ENCODE results near the gene MLLT3. TPM values are rescaled to one million over a fixed set of nuclear protein-coding genes. Genes with fewer than 3 reads are reported as not detected.

Gene MLLT3
- total RNA-seq, 2 donors from 2014 or later: 37.2 to 47.1 TPM

DNA sequence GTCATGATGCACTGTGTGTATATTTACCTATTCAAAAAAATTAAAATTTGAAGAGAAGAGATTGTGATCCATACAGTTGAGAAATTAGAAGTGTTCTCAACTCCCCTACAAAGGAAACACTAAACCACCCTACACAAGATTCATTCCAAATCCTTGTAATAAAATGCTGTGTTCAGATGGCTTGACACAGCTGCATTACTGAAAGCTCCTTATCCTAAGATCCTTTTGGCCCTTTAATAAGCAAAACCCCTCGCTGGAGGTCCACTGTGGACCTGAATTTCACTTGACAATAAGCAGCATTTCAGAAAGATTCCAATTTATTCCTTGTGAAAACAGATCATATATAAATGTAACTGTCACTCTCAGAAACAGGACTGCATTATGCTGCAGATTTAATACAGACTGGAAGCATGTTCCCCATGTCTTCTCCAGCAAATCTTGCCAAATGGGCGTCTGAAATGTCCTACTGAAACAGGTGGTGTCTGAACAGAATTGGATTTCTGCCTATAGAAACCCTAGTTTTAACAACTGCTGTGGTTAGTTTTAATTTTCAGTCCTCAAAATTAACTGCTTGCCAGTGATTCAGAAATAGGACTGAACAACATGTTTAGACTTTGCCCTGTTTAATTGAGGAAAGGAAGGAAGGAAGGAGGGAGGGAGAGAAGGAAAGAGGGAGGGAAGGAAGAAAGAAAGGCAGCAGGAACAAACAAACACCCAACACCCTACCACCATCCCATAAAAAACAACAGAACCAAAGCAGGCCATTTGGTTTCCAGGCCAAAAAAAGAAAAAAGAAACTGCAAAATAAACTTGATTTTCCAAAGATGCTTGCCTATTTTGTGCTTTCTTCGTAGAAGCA, 179.6 kb downstream of the MLLT3 start:
- H3K4me1 Mint-ChIP-seq: peaks cover 17% of the 10 kb centered on the region
- no peak overlapping the region for H3K4me3 Mint-ChIP-seq
- no peaks in the 10 kb centered on the region for H3K36me3 Mint-ChIP-seq (ENCODE audit: low read depth)
- H3K27ac Mint-ChIP-seq: no peak overlapping the region
- DNase-seq (no peak), ATAC-seq (no peak)
- H3K27me3 Mint-ChIP-seq: no peaks in the 10 kb centered on the region
- H3K9me3 ChIP-seq (ENCODE audit: control insufficient read depth, low read length, poor library complexity, severe bottlenecking): no peaks in the 10 kb centered on the region

DNA sequence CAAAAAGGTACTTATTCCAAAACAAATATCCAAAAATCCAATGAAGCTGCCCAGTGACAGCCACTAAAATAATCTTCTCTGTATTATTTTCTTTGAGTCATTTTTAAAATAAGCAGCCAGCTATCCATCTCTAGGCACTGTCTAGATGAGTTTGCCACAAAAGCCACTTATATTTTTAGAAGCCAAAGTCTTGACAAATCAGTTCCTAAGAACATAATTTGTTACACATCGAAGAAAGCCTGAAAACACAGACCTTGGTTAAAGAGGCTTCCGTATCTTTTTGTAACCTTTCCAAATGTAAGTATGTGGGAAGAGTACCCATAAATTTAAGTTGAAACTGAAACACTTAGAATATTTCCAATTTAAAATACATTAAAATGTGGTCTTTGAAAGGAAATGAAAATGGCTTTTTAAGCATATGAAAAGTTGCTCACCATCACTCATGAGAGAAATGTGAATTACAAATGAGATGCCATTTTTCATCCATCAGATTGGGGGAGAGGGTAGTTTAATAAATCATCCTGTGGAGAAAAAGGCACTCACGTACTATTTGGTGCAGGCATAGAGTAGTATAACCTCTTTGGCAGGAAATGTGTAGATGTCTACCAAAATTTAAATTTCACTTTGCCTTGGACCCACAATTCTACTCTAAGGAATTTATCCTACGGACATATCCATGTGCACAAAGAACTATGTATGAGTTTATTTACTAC, 180.4 kb downstream of the MLLT3 start:
- no peaks in the 10 kb centered on the region for H3K9me3 ChIP-seq (ENCODE audit: control insufficient read depth, low read length, poor library complexity, severe bottlenecking)
- no peak for ATAC-seq
- Mint-ChIP-seq H3K27ac (no peak overlapping the region), H3K4me3 (no peak overlapping the region), H3K4me1 (peaks cover 17% of the 10 kb centered on the region), H3K27me3 (no peaks in the 10 kb centered on the region), H3K36me3 (ENCODE audit: low read depth) (no peaks in the 10 kb centered on the region)
- DNase-seq: no peak

DNA sequence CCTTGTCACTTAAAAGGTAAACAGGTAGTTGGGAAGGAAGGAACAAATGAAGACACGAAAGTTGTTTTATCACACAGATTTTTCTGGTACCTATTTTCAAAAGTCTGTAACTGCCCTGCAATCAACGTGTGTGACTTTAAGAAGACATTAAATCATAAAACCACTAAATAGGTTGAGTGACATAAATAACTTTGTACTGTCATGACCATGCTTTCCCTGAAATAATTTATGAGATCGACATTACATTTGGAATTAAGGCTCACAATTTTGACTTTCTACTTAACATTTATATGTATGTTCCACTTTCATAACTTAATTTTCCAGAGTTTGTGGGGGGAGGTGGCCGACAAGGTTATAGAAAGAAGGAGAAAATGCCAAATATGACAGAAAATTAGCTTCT, 181.1 kb downstream of the MLLT3 start:
- H3K9me3 ChIP-seq (ENCODE audit: control insufficient read depth, low read length, poor library complexity, severe bottlenecking): no peaks in the 10 kb centered on the region
- H3K27me3 Mint-ChIP-seq: no peaks in the 10 kb centered on the region
- H3K36me3 Mint-ChIP-seq (ENCODE audit: low read depth): no peaks in the 10 kb centered on the region
- H3K27ac Mint-ChIP-seq: no peak overlapping the region
- H3K4me1 Mint-ChIP-seq: peaks cover 17% of the 10 kb centered on the region
- ATAC-seq (no peak), DNase-seq (no peak)
- H3K4me3 Mint-ChIP-seq: no peak overlapping the region

DNA sequence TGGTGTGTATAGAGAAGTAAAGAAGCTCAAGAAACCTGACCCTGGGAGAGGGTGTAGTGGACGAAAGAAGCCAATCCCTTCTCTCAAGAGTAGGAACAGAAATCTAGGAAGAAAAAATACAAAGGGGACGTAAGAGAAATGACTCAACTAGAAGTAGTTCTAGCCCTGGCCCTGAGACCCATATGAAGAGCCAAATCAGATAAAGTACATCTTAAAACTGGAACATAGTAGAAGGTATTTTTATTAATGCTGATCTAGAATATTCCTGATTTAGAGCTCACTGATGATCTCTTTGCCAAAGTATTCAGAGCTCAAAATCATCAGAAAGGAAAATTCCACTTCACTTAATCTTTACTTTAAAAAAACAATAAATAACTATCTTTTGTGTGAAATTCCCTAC, 184.8 kb downstream of the MLLT3 start:
- H3K36me3 Mint-ChIP-seq (ENCODE audit: low read depth): no peaks in the 10 kb centered on the region
- no peaks in the 10 kb centered on the region for H3K27me3 Mint-ChIP-seq

DNA sequence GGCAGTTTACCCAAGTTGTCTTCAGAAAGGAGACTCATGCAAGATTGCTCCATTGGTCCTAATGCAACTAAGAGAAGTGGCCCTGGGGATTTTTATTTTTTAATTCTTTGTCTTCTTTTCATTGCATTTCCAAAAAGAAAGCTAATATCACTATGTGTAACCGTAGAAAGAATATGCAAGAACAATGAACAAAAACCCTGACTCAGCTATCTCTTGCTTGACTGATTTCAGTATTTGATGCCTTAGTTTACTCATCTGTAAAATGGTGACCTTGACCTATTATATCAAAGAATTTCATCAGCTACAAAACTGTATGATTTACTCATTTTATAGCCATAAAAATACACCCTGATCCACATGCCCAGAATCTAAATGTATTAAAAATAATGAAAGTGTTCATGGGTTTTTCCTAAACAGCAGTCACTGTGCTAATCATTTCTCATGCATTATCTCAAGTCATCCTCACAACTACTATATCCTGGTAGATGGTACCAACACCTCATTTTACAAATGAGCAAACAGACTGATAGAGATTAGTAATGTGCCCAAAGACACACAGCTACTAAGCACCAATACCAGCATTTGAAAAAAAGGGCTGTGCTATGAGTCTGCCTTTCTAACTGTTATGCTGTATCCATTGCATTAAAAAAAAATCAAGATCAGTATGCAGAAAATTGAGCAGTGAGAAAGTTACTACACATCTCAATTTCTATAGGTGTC, 185.7 kb downstream of the MLLT3 start:
- Mint-ChIP-seq H3K36me3 (ENCODE audit: low read depth) (no peaks in the 10 kb centered on the region), H3K4me3 (no peak overlapping the region), H3K27ac (no peak overlapping the region), H3K27me3 (no peaks in the 10 kb centered on the region), H3K4me1 (peaks cover 14% of the 10 kb centered on the region)
- no peaks in the 10 kb centered on the region for H3K9me3 ChIP-seq (ENCODE audit: control insufficient read depth, low read length, poor library complexity, severe bottlenecking)
- ATAC-seq: no peak
- no peak for DNase-seq

More for the DNA sequence above, 184.8 kb downstream of the MLLT3 start:
- H3K9me3 ChIP-seq (ENCODE audit: control insufficient read depth, low read length, poor library complexity, severe bottlenecking): no peaks in the 10 kb centered on the region
- DNase-seq (no peak), ATAC-seq (no peak)
- Mint-ChIP-seq H3K4me3 (no peak overlapping the region), H3K27ac (no peak overlapping the region), H3K4me1 (peaks cover 14% of the 10 kb centered on the region)

DNA sequence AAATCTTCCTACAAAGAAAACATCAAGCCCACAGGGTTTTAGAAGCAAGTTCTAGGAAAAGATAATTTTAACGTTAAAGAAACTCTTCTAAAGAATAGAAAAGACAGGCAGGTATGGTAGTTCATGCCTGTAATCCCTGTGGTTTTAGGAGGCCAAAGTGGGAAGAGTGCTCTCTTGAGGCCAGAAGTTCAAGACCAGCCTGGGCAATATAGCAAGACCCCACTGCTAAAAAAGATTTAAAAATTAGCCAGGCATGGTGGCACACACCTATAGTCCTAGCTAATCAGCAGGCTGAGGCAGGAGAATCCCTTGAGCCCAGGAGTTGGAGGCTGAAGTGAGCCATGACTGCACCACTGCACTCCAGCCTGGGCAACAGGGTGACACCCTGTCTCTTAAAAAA, 193.3 kb downstream of the MLLT3 start:
- DNase-seq (no peak), ATAC-seq (no peak)
- Mint-ChIP-seq H3K4me1 (peaks cover 8% of the 10 kb centered on the region), H3K27ac (no peak overlapping the region), H3K36me3 (ENCODE audit: low read depth) (no peaks in the 10 kb centered on the region), H3K4me3 (no peak overlapping the region), H3K27me3 (no peaks in the 10 kb centered on the region)
- H3K9me3 ChIP-seq (ENCODE audit: control insufficient read depth, low read length, poor library complexity, severe bottlenecking): no peaks in the 10 kb centered on the region

DNA sequence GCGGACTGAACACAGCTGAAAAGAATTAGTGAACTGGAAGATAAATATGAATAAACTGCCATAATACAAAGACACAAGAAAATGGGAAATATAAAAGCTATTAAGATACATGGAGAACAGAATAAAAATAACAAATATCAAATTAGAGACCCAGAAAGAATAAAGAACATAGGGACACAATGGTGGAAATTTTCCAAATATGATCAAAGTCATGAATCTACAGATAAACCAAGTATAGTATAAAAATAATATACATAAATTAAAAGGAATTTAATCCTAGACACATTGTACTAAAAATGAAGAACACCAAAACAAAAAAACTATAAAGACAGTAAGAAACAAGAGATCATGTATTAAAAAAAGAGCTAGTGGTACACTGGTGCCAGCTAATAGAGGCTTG, 194.9 kb downstream of the MLLT3 start:
- no peak overlapping the region for H3K4me3 Mint-ChIP-seq
- H3K4me1 Mint-ChIP-seq: peaks cover 10% of the 10 kb centered on the region
- H3K36me3 Mint-ChIP-seq (ENCODE audit: low read depth): no peaks in the 10 kb centered on the region
- no peaks in the 10 kb centered on the region for H3K27me3 Mint-ChIP-seq
- no peak for DNase-seq
- no peaks in the 10 kb centered on the region for H3K9me3 ChIP-seq (ENCODE audit: control insufficient read depth, low read length, poor library complexity, severe bottlenecking)
- ATAC-seq: no peak
- H3K27ac Mint-ChIP-seq: no peak overlapping the region

DNA sequence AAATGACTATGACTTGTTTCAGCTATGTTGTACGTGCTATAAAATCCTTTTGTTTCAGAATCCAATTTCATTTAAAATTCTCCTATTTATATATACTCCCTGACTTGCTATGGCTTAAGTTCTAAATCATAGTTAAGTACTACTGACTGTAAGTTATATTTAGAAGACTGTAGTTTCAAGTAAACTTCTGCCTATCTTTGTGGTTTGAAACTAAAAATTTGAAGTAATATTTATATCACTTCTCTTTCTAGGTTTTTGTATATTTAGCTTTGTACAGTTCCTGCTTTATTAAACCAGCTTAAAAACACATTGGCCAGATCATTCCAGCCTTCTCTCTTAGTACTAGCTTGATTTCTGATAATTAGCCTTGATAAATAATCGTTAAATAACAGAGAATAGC, 196.3 kb downstream of the MLLT3 start:
- no peak for ATAC-seq
- no peaks in the 10 kb centered on the region for H3K9me3 ChIP-seq (ENCODE audit: control insufficient read depth, low read length, poor library complexity, severe bottlenecking)
- Mint-ChIP-seq H3K27ac (no peak overlapping the region), H3K4me1 (peaks cover 13% of the 10 kb centered on the region), H3K36me3 (ENCODE audit: low read depth) (no peaks in the 10 kb centered on the region), H3K27me3 (no peaks in the 10 kb centered on the region), H3K4me3 (no peak overlapping the region)
- DNase-seq: no peak

DNA sequence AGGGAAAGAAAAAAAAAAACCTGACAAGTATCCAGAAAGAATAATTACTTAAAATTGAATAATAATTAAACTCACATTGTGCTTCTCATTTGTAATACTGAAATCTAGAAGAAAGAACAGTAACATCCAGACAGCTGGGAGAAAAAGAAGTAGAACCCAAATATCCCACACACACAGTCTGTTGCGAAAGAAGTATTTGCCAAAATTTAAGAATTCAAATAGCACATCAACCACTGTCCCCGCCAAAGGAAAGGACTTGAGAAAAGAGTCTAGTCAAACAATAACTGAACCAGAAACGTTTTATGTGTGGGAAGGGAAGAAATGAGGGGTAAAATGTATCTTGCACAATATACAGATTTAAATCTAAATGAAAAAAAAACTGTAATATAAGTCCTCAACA, 202.8 kb downstream of the MLLT3 start:
- ATAC-seq (no peak), DNase-seq (no peak)
- Mint-ChIP-seq H3K4me3 (no peak overlapping the region), H3K36me3 (ENCODE audit: low read depth) (no peaks in the 10 kb centered on the region), H3K27me3 (no peaks in the 10 kb centered on the region), H3K27ac (peak overlapping the region; percentile 67), H3K4me1 (peaks cover 25% of the 10 kb centered on the region)
- H3K9me3 ChIP-seq (ENCODE audit: control insufficient read depth, low read length, poor library complexity, severe bottlenecking): peaks cover 3% of the 10 kb centered on the region

DNA sequence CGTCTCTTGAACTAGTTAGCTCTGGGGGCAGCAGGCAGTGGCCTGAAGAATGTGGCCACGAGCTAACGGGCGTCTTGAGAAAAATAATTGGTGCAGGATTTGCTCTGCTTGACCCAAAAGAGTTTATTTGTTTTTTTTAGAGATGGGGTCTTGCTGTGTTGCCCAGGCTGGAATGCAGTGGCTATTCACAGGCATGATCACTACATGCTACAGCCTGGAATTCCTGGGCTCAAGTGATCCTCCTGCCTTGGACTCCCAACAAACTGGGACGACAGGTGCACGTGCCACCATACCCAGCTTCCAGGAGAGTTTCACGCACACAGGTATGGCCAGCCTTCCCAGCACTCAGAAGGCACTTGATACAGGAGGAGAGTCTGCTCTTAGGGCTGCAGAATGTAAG, 203.8 kb downstream of the MLLT3 start:
- H3K9me3 ChIP-seq (ENCODE audit: control insufficient read depth, low read length, poor library complexity, severe bottlenecking): peaks cover 3% of the 10 kb centered on the region
- Mint-ChIP-seq H3K4me3 (no peak overlapping the region), H3K27me3 (no peaks in the 10 kb centered on the region), H3K36me3 (ENCODE audit: low read depth) (no peaks in the 10 kb centered on the region), H3K4me1 (peaks cover 26% of the 10 kb centered on the region), H3K27ac (peak overlapping the region; percentile 67)
- ATAC-seq: no peak
- DNase-seq: no peak

DNA sequence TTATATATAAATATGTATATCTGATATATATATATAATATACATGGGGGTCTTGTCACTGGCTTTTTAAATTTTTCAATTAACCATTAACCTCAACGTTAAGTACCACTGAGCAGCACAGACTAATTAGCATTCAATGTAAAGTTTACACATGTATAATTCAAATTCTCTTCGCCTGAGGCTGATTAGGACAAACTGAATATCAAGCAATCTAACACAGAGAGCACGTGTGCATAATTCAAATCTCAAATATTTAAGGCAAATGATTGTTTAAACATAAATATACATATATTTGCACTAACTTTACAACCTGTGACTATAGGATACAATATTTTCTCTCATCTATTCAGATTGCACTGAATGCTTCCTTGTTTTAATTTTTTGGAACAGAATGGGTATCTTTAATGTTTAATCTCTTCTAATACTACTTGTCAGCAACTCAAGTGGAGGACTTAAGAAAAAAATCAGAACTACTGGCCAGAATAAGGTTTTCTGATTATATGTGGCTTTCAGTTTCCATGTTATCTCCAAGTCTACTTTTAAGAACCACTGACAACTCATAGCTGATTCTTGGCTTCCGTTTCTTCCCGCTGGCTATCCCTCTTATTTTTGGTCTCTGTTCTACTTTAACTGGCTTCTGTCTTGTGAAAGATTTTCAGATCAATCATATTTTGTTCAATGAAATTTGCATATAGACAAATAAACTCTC, 204.8 kb downstream of the MLLT3 start:
- no peak for DNase-seq
- Mint-ChIP-seq H3K27ac (no peak overlapping the region), H3K36me3 (ENCODE audit: low read depth) (no peaks in the 10 kb centered on the region), H3K4me3 (no peak overlapping the region), H3K4me1 (peaks cover 26% of the 10 kb centered on the region), H3K27me3 (no peaks in the 10 kb centered on the region)
- ATAC-seq: no peak
- H3K9me3 ChIP-seq (ENCODE audit: control insufficient read depth, low read length, poor library complexity, severe bottlenecking): peaks cover 3% of the 10 kb centered on the region

DNA sequence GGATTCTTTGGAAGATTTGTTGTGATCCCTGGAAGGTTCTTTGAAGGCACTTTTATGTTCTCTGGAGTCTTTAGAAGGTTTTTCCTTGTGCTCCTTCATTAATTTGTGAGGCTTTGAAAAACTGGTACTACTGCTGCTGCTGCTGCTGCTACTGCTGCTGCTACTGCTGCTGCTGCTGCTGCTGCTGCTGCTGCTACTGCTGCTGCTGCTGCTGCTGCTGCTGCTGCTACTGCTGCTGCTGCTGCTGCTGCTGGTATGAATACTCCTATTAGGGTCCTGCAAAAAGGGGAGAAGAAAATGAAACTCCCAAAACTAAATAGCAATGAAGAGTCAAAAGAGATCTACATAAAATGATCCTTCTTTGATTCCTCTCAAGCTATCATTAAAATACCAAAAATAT, 208.1 kb downstream of the MLLT3 start:
- Mint-ChIP-seq H3K27ac (peak overlapping the region; percentile 41), H3K4me3 (no peak overlapping the region), H3K4me1 (peaks cover 26% of the 10 kb centered on the region), H3K36me3 (ENCODE audit: low read depth) (peaks cover 5% of the 10 kb centered on the region), H3K27me3 (no peaks in the 10 kb centered on the region)
- no peak for ATAC-seq
- DNase-seq: no peak
- H3K9me3 ChIP-seq (ENCODE audit: control insufficient read depth, low read length, poor library complexity, severe bottlenecking): no peaks in the 10 kb centered on the region
